IPS-18a (cell line): ENCODE measurements around the gene IDE.
"Not testable (repeated sequence)": the region's sequence is repeated elsewhere in the genome, so short reads cannot be mapped to it uniquely, and the experiment has no call there.

ENCODE experiments used
- H3K27ac ChIP-seq: one replicate; pipeline ENCODE4 v1.5.1; 2013; ENCODE audit warnings: low read length
- H3K27me3 ChIP-seq: one replicate; pipeline ENCODE4 v1.6.1; 2013; ENCODE audit warnings: mild to moderate bottlenecking, low read length; ENCODE audit not compliant: control insufficient read depth, insufficient read depth
- H3K36me3 ChIP-seq: one replicate; pipeline ENCODE4 v1.6.1; 2013; ENCODE audit warnings: low read depth, low read length; ENCODE audit not compliant: control insufficient read depth
- H3K4me1 ChIP-seq: one replicate; pipeline ENCODE4 v1.6.1; 2013; ENCODE audit warnings: low read depth, low read length; ENCODE audit not compliant: control insufficient read depth
- H3K4me3 ChIP-seq: one replicate; pipeline ENCODE4 v1.5.1; 2013; ENCODE audit warnings: low read length
- H3K9ac ChIP-seq: one replicate; pipeline ENCODE4 v1.6.1; 2013; ENCODE audit warnings: mild to moderate bottlenecking, low read length, moderate library complexity
- H3K9me3 ChIP-seq: one replicate; pipeline ENCODE4 v1.6.1; 2013; ENCODE audit warnings: low read depth, low read length; ENCODE audit not compliant: control insufficient read depth

Gene IDE

DNA sequence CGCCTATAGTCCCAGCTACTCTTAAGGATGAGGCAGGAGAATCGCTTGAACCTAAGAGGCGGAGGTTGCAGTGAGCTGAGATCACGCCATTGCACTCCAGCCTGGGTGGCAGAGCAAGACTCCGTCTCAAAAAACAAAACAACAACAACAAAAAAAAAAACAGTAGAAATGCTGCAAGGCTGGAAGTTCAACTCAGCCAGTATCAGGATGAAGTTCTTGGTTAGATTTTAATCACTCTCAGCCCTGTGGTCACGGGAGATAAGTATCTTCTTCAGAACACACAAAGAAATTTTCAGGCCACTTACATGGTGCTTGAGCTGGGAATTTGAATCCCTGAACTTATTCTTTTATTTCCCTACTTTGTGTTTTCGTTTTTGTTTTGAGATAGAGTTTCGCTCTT is 162.5 kb downstream of the IDE start:
- H3K4me1 ChIP-seq, result peaks cover 6% of the 10 kb centered on the region
- no peak overlapping the region for H3K27ac ChIP-seq
- no peak overlapping the region for H3K9ac ChIP-seq
- H3K27me3 ChIP-seq, result no peaks in the 10 kb centered on the region
- no peaks in the 10 kb centered on the region for H3K36me3 ChIP-seq
- no peaks in the 10 kb centered on the region for H3K9me3 ChIP-seq
- no peak overlapping the region for H3K4me3 ChIP-seq

DNA sequence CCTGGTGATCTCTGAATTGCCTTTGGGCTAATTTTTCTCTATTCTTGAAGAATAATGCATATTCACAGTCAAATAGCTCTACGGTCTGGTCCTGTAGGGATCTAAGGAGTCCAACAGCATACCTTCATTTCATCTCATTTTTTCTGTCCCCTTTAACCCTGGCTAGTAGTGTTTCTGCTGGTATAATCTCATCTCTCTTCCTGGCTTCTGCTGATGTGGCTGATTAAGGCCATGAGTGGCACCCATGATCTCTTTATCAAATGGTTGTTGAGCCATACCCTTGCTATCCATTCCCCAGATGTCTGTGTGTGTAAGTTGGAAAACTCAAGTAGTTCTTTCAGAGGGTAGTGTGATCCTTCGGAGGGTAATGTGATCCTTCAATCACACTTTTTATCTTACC is 163.4 kb downstream of the IDE start:
- Histone ChIP-seq H3K4me3 (no peak overlapping the region), H3K27me3 (no peaks in the 10 kb centered on the region), H3K9me3 (no peaks in the 10 kb centered on the region), H3K9ac (no peak overlapping the region), H3K4me1 (peaks cover 6% of the 10 kb centered on the region), H3K36me3 (no peaks in the 10 kb centered on the region), H3K27ac (no peak overlapping the region)

DNA sequence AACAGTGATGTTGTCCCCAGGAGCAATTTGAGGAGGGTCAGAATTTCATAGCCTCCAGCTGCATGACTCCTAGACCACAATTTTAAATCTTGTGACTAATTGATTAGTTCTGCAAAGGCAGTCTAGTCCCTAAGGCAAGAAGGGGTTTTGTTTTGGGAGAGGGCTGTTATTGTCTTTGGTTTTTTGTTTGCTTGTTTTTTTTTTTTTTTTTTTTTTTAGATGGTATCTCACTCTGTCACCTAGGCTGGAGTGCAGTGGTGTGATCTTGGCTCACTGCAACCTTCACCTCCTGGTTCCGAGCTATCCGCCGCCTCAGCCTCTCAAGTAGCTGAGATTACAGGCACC is 165.9 kb downstream of the IDE start:
- Histone ChIP-seq H3K36me3 (no peaks in the 10 kb centered on the region), H3K9me3 (no peaks in the 10 kb centered on the region), H3K4me1 (peaks cover 6% of the 10 kb centered on the region), H3K9ac (no peak overlapping the region), H3K27me3 (no peaks in the 10 kb centered on the region), H3K4me3 (no peak overlapping the region), H3K27ac (no peak overlapping the region)

DNA sequence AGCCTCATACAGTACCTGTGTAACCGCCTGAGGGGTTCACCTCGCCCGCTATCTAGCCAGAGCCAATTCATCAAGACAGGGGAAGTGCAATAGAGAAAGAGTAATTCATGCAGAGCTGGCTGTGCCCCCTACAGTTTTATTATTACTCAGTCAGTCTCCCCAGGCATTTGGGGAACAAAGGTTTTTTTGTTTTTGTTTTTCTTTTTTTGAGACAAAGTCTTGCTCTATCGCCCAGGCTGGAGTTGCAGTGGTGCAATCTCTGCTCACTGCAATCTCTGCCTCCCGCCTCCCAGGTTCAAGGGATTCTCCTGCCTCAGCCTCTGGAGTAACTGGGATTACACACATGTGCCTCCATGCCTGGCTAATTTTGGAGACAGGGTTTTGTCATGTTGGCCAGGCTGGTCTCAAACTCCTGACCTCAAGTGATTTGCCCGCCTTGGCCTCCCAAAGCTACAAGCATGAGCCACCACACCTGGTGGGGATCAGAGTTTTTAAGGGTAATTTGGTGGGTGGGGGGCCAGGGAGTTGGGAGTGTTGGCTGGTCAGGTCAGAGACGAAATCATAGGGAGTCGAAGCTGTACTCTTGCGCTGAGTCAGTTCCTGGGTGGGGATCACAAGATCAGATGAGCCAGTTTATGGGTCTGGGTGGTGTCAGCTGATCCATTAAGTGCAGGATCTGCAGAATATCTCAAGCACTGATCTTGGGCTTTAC is 166.4 kb downstream of the IDE start:
- no peak overlapping the region for H3K4me3 ChIP-seq
- H3K9me3 ChIP-seq, result no peaks in the 10 kb centered on the region
- no peak overlapping the region for H3K9ac ChIP-seq
- no peaks in the 10 kb centered on the region for H3K36me3 ChIP-seq
- no peak overlapping the region for H3K27ac ChIP-seq
- H3K27me3 ChIP-seq, result no peaks in the 10 kb centered on the region
- H3K4me1 ChIP-seq, result peaks cover 6% of the 10 kb centered on the region

DNA sequence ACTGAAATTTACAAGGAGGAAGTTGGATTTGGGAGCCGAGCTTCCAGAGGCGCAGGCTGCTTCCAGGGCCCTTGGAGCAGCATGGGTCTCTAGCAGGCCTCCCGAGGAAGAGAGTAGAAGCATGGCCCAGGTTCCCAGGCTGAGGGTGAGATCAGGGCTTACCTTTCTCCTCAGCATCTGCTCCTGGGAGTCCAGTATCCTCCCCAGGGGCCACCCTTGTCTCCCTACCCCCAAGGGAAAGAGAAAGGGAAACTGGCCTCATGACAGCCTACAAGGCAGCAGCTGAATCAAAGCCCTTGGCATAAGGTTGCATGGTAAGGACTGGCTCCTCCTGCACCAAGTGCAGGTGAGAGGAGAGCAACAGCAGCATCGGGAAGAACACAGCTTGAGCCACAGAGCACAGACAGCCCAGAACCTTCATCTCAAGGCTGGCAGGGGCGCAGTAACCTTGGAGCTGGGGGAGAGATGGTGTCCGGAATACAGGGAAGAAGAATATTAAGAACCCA is 168.4 kb downstream of the IDE start:
- H3K27ac ChIP-seq, result no peak overlapping the region
- no peaks in the 10 kb centered on the region for H3K36me3 ChIP-seq
- no peaks in the 10 kb centered on the region for H3K9me3 ChIP-seq
- no peak overlapping the region for H3K4me3 ChIP-seq
- peaks cover 6% of the 10 kb centered on the region for H3K4me1 ChIP-seq
- H3K27me3 ChIP-seq, result no peaks in the 10 kb centered on the region
- H3K9ac ChIP-seq, result no peak overlapping the region

DNA sequence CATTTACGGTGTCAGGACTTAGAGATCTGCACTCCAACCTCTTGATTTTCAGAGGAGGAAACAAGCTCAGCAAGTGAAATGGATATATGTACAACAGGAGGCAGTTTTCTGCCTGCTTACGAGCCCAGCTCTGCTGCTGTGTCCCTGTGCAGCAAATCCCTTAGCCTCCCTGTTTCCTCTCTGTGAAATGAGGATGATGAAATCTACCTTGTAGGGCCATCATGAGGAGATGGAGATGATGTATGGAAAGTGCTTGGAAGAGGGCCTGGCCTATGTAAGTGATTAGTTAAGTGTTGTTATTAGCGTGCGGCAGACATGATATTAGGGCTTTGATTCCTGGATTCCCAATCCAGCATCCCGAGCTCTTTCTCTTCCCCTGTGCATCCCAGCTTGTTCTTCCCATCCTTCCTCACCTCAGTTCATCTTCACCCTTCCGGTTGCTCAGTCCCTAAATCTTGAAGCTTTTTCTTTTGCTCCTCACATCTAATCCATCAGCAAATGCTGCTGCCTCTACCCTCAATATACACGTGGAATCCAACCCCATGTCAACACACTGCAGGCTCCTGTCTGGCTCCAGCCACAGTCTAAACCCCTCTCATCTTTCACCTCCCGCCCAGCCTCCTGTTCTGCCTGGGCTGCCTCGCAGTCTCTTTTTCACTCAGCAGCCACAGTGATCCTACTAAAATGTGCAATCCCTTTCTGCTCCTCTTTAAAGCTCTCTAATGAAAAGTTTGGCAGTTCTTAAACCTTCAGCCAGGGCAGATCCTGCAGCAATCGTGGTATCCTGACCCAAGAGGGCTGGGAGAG is 169.1 kb downstream of the IDE start:
- Histone ChIP-seq H3K27me3 (no peaks in the 10 kb centered on the region), H3K4me3 (no peak overlapping the region), H3K9ac (no peak overlapping the region), H3K9me3 (no peaks in the 10 kb centered on the region), H3K4me1 (peaks cover 6% of the 10 kb centered on the region), H3K27ac (no peak overlapping the region), H3K36me3 (no peaks in the 10 kb centered on the region)

DNA sequence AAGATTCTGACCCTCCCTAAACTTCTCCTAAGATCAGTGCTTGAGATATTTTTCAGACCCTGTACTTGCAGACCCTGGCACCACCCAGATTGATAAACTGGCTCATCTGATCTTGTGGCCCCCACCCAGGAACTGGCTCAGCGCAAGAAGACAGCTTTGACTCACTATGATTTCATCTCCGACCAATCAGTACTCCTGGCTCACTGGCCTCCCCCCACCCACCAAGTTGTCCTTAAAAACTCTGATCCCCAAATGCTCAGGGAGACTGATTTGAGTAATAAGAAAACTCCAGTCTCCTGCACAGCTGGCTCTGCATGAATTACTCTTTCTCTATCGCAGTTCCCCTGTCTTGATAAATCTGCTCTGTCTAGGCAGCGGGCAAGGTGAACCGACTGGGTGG is 171.7 kb downstream of the IDE start:
- not testable (repeated sequence) for H3K27me3 ChIP-seq, H3K27ac ChIP-seq, H3K4me1 ChIP-seq, H3K9me3 ChIP-seq, H3K4me3 ChIP-seq, H3K9ac ChIP-seq, H3K36me3 ChIP-seq
